ENCODE data around the gene SGCD. TPM values are rescaled to one million over a fixed set of nuclear protein-coding genes. Genes with fewer than 3 reads are reported as not detected.

The SGCD gene
- total RNA-seq, 6 experiments from 2014 or later, result 5.2 to 6.7 (median 6.4) TPM

- H3K4me3 Mint-ChIP-seq, result no peak overlapping the region
- no peak for TF ChIP-seq CTCF (IDR thresholded peaks at IDR 0.05)
- no peaks in the 10 kb centered on the region for H3K4me1 Mint-ChIP-seq (ENCODE audit: low read depth)
- H3K27me3 Mint-ChIP-seq (ENCODE audit: insufficient read depth), result no peaks in the 10 kb centered on the region; the same call in 1 of the 2 replicates
- DNase-seq, result no peak
- no peak overlapping the region for H3K27ac Mint-ChIP-seq
- no peaks in the 10 kb centered on the region for H3K36me3 Mint-ChIP-seq (ENCODE audit: low read depth)
- H3K9me3 Mint-ChIP-seq, result peaks cover 8% of the 10 kb centered on the region; the same call in 1 of the 2 replicates
These were observed 447.3 kb downstream of the SGCD start for GRCh38 chr5:156774273-156774672.

- Mint-ChIP-seq H3K4me3 (no peak overlapping the region), H3K36me3 (ENCODE audit: low read depth) (no peaks in the 10 kb centered on the region)
- TF ChIP-seq CTCF (IDR thresholded peaks at IDR 0.05), result no peak
These were observed 451.3 kb downstream of the SGCD start for GRCh38 chr5:156778139-156778706.

GRCh38 chr5:156778752-156779151 lies 451.8 kb downstream of the SGCD start:
- no peak for TF ChIP-seq CTCF (IDR thresholded peaks at IDR 0.05)
- DNase-seq, result no peak
- H3K4me3 Mint-ChIP-seq, result no peak overlapping the region
- no peaks in the 10 kb centered on the region for H3K36me3 Mint-ChIP-seq (ENCODE audit: low read depth)
- H3K27ac Mint-ChIP-seq, result no peak overlapping the region
- no peaks in the 10 kb centered on the region for H3K4me1 Mint-ChIP-seq (ENCODE audit: low read depth)
- no peaks in the 10 kb centered on the region; the same call in 1 of the 2 replicates for H3K27me3 Mint-ChIP-seq (ENCODE audit: insufficient read depth)
- H3K9me3 Mint-ChIP-seq, result peaks cover 8% of the 10 kb centered on the region; the same call in 1 of the 2 replicates

More at GRCh38 chr5:156778139-156778706, 451.3 kb downstream of the SGCD start:
- Mint-ChIP-seq H3K27ac (no peak overlapping the region), H3K9me3 (peaks cover 8% of the 10 kb centered on the region; the same call in 1 of the 2 replicates), H3K27me3 (ENCODE audit: insufficient read depth) (no peaks in the 10 kb centered on the region; the same call in 1 of the 2 replicates), H3K4me1 (ENCODE audit: low read depth) (no peaks in the 10 kb centered on the region)
- no peak for DNase-seq

GRCh38 chr5:156779436-156779835 lies 452.5 kb downstream of the SGCD start:
- TF ChIP-seq CTCF (IDR thresholded peaks at IDR 0.05), result no peak
- H3K36me3 Mint-ChIP-seq (ENCODE audit: low read depth), result no peaks in the 10 kb centered on the region

GRCh38 chr5:156783092-156783491 lies 456.1 kb downstream of the SGCD start:
- H3K36me3 Mint-ChIP-seq (ENCODE audit: low read depth), result no peaks in the 10 kb centered on the region
- no peak for TF ChIP-seq CTCF (IDR thresholded peaks at IDR 0.05)
- no peaks in the 10 kb centered on the region for H3K27me3 Mint-ChIP-seq (ENCODE audit: insufficient read depth)
- no peak overlapping the region for H3K4me3 Mint-ChIP-seq
- no peaks in the 10 kb centered on the region for H3K4me1 Mint-ChIP-seq (ENCODE audit: low read depth)
- no peak overlapping the region for H3K27ac Mint-ChIP-seq
- peaks cover 23% of the 10 kb centered on the region; the same call in 1 of the 2 replicates for H3K9me3 Mint-ChIP-seq
- no peak for DNase-seq

More at GRCh38 chr5:156779436-156779835, 452.5 kb downstream of the SGCD start:
- H3K4me3 Mint-ChIP-seq, result no peak overlapping the region
- H3K4me1 Mint-ChIP-seq (ENCODE audit: low read depth), result no peaks in the 10 kb centered on the region
- H3K27me3 Mint-ChIP-seq (ENCODE audit: insufficient read depth), result no peaks in the 10 kb centered on the region; the same call in 1 of the 2 replicates
- H3K27ac Mint-ChIP-seq, result no peak overlapping the region
- peaks cover 13% of the 10 kb centered on the region; the same call in 1 of the 2 replicates for H3K9me3 Mint-ChIP-seq
- no peak for DNase-seq
